CD14-positive monocyte (primary cell): ENCODE data around the gene SLC6A20. TPM values are rescaled to one million over a fixed set of nuclear protein-coding genes. Genes with fewer than 3 reads are reported as not detected.

ENCODE experiments used
- DNase-seq, 3 donors: peaks; one replicate each; pipeline ENCODE4 v3.0.0-alpha.2; 2011 to 2022
- H2AFZ ChIP-seq: 2 replicates; pipeline ENCODE4 v1.6.0; 2012; ENCODE audit warnings: mild to moderate bottlenecking, low read depth, low read length, inconsistent platforms; ENCODE audit not compliant: insufficient read depth, poor library complexity, severe bottlenecking
- H3K27ac ChIP-seq, 2 donors: 1 replicate in 1 of 2; 2 replicates in 1 of 2; pipeline ENCODE4 v1.5.1; 2012 to 2013; ENCODE audit warnings: low read length in 2 of 2, control low read depth in 1 of 2, inconsistent platforms in 1 of 2, low read depth in 1 of 2, mild to moderate bottlenecking in 1 of 2
- H3K27me3 ChIP-seq, 2 donors: one replicate each; pipeline versions ENCODE4 v1.6.0 to v1.6.1; 2011 to 2013; ENCODE audit warnings: low read length in 2 of 2; ENCODE audit not compliant: control insufficient read depth in 2 of 2, insufficient read depth in 2 of 2
- H3K36me3 ChIP-seq, 2 donors: replicated peaks in 1 of 2; 1 replicate in 1 of 2; 2 replicates in 1 of 2; pipeline versions ENCODE4 v1.5.1 to v1.6.1; 2012 to 2013; ENCODE audit warnings: low read length in 2 of 2, control low read depth in 1 of 2, inconsistent platforms in 1 of 2, mild to moderate bottlenecking in 1 of 2; ENCODE audit not compliant: insufficient read depth in 2 of 2, control insufficient read depth in 1 of 2
- H3K4me1 ChIP-seq, 2 donors: 1 replicate in 1 of 2; 2 replicates in 1 of 2; pipeline versions ENCODE4 v1.5.1 to v1.6.1; 2012 to 2013; ENCODE audit warnings: low read length in 2 of 2, control low read depth in 1 of 2, inconsistent platforms in 1 of 2, mild to moderate bottlenecking in 1 of 2, moderate library complexity in 1 of 2; ENCODE audit not compliant: insufficient read depth in 2 of 2, control insufficient read depth in 1 of 2
- H3K4me2 ChIP-seq: replicated peaks from 2 replicates; pipeline ENCODE3; 2012; ENCODE audit warnings: low read length, moderate library complexity, mild to moderate bottlenecking; ENCODE audit not compliant: poor library complexity, severe bottlenecking; ENCODE audit errors: extremely low read depth
- H3K4me3 ChIP-seq, 3 experiments: fragments of 200-600 bp in 1 of 3; sonication (generic) in 1 of 3; replicated peaks in 1 of 3; 1 replicate in 2 of 3; 2 replicates in 1 of 3; pipeline ENCODE4 v1.5.1; 2011 to 2013; ENCODE audit warnings: low read length in 3 of 3, mild to moderate bottlenecking in 3 of 3, control low read depth in 2 of 3, low read depth in 2 of 3, inconsistent platforms in 1 of 3, moderate library complexity in 1 of 3
- H3K79me2 ChIP-seq: 2 replicates; pipeline ENCODE4 v1.6.0; 2012; ENCODE audit warnings: mild to moderate bottlenecking, control low read depth, inconsistent platforms, low read length, moderate library complexity; ENCODE audit not compliant: insufficient read depth
- H3K9ac ChIP-seq: 2 replicates; pipeline ENCODE4 v1.6.0; 2017; ENCODE audit warnings: low read length, mild to moderate bottlenecking; ENCODE audit not compliant: insufficient read depth, poor library complexity, severe bottlenecking
- H3K9me3 ChIP-seq, 2 donors: replicated peaks in 1 of 2; 1 replicate in 1 of 2; 2 replicates in 1 of 2; pipeline versions ENCODE4 v1.5.1 to v1.6.1; 2012 to 2013; ENCODE audit warnings: low read length in 2 of 2, control low read depth in 1 of 2; ENCODE audit not compliant: control insufficient read depth in 1 of 2, insufficient read depth in 1 of 2
- H4K20me1 ChIP-seq: 2 replicates; pipeline ENCODE4 v1.6.0; 2012; ENCODE audit warnings: mild to moderate bottlenecking, low read length, control low read depth, moderate library complexity; ENCODE audit not compliant: insufficient read depth
- H3K27ac Mint-ChIP-seq, 7 donors: one replicate each; pipeline ENCODE4 v1.8.0; 2020; ENCODE audit warnings: mild to moderate bottlenecking in 7 of 7, mixed read lengths in 7 of 7, moderate library complexity in 6 of 7, inconsistent platforms in 2 of 7
- H3K27me3 Mint-ChIP-seq, 3 donors: one replicate each; pipeline ENCODE4 v1.8.0; 2021 to 2022; ENCODE audit warnings: low read depth in 3 of 3, mild to moderate bottlenecking in 3 of 3, mixed read lengths in 3 of 3, moderate library complexity in 3 of 3, inconsistent platforms in 1 of 3
- H3K36me3 Mint-ChIP-seq, 2 donors: one replicate each; pipeline ENCODE4 v1.8.0; 2020; ENCODE audit warnings: mixed read lengths in 2 of 2, inconsistent platforms in 1 of 2, mild to moderate bottlenecking in 1 of 2
- H3K4me1 Mint-ChIP-seq: one replicate; pipeline ENCODE4 v1.8.0; 2020; ENCODE audit warnings: mild to moderate bottlenecking, mixed read lengths
- H3K4me3 Mint-ChIP-seq, 2 donors: one replicate each; pipeline ENCODE4 v1.8.0; 2020; ENCODE audit warnings: mild to moderate bottlenecking in 2 of 2, mixed read lengths in 2 of 2, moderate library complexity in 1 of 2
- H3K9me3 Mint-ChIP-seq, 7 donors: one replicate each; pipeline ENCODE4 v1.8.0; 2020 to 2022; ENCODE audit warnings: mixed read lengths in 7 of 7, mild to moderate bottlenecking in 6 of 7, moderate library complexity in 6 of 7, inconsistent platforms in 2 of 7
- WGBS: methylation state at CpG from one replicate; pipeline ENCODE4 v1.1.5; 2013; ENCODE audit warnings: missing lambda C conversion rate; ENCODE audit not compliant: insufficient coverage; 5-methylcytosine and 5-hydroxymethylcytosine counted together
- intact Hi-C, 2 donors: fragments of 100-400 bp; cut with micrococcal nuclease; formaldehyde crosslinking; loops; one replicate each; pipeline versions ENCODE4 v1.15.0 to v1.15.1; 2023
- polyA plus RNA-seq, 3 donors: library from polyadenylated mRNA; depleted of rRNA in 1 of 3; unstranded in 2 of 3; stranded (reverse) in 1 of 3; fragments of 300-500 nt in 2 of 3; fragments of >200 nt in 1 of 3; fragmentation: Illumina TruSeq in 2 of 3; gene quantifications; 1 replicate in 2 of 3; 2 replicates in 1 of 3; pipeline ENCODE4 v1.2.3, GENCODE V29; 2012 to 2021
- TF ChIP-seq, protein P1 (sequence below): fragments of 200-600 bp; IDR thresholded peaks from one replicate; pipeline ENCODE4 v1.8.0; 2022; ENCODE audit warnings: antibody characterized with exemption, mild to moderate bottlenecking

The SLC6A20 gene
- polyA plus RNA-seq, 3 donors: not detected

DNA sequence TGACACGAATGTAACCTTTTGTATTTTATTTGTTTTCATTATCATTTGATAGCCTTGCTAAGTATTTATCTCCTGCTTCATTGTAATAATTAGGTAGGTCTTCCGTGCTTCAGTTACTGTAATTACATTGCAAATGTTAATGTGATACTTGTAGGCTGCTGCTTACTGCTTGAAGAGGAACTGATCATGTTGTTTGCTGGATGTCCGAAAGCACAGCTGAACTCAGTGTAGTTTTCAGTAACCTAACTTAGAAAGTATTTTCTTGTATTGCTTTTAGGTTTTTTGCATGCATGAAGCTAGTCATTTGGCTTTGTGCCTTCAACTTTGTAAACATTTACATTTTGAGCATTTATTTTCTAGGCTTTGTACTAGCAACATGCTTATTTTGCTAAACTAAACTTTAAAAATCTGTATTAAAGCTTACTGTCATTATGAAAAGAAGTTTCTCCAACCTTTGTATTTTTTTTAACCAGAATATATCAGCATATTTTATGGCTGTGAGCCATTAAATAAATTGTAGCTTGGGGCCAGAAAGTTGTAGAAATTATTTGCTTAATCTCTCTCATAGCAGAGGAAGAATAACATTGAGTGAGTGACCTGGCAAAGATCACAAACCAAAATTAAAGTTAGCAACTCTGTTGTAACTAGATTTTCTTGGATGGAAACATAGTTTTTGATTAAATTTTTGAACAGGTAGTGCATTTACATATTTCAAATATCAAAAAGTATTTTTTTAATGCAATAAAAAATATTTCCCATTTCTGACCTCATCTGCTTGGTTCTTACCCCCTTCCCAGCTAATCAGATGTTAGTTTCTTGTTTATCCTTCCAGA, 76.5 kb downstream of the SLC6A20 start:
- Mint-ChIP-seq H3K27me3 (no peaks in the 10 kb centered on the region), H3K36me3 (peaks cover 64% of the 10 kb centered on the region in 2 donors), H3K4me1 (peaks cover 12% of the 10 kb centered on the region), H3K27ac (no peak overlapping the region), H3K9me3 (no peaks in the 10 kb centered on the region), H3K4me3 (no peak overlapping the region)
- no peak for DNase-seq
- intact Hi-C loops: no loop called here
- H3K4me2 ChIP-seq: no peak overlapping the region
- TF ChIP-seq, protein P1, sequence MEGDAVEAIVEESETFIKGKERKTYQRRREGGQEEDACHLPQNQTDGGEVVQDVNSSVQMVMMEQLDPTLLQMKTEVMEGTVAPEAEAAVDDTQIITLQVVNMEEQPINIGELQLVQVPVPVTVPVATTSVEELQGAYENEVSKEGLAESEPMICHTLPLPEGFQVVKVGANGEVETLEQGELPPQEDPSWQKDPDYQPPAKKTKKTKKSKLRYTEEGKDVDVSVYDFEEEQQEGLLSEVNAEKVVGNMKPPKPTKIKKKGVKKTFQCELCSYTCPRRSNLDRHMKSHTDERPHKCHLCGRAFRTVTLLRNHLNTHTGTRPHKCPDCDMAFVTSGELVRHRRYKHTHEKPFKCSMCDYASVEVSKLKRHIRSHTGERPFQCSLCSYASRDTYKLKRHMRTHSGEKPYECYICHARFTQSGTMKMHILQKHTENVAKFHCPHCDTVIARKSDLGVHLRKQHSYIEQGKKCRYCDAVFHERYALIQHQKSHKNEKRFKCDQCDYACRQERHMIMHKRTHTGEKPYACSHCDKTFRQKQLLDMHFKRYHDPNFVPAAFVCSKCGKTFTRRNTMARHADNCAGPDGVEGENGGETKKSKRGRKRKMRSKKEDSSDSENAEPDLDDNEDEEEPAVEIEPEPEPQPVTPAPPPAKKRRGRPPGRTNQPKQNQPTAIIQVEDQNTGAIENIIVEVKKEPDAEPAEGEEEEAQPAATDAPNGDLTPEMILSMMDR: no peak
- WGBS: no CpG with 5 or more reads among the region's 3 CpGs
- H3K27ac ChIP-seq: no peak overlapping the region
- peaks cover 42 to 89% of the 10 kb centered on the region in 2 donors for H3K36me3 ChIP-seq
- no peaks in the 10 kb centered on the region for H3K79me2 ChIP-seq
- no peaks in the 10 kb centered on the region for H3K27me3 ChIP-seq
- H3K9me3 ChIP-seq: no peaks in the 10 kb centered on the region
- peaks cover 0 to 8% of the 10 kb centered on the region in 2 donors for H3K4me1 ChIP-seq
- H2AFZ ChIP-seq: no peak overlapping the region
- H4K20me1 ChIP-seq: peaks cover 4% of the 10 kb centered on the region
- H3K4me3 ChIP-seq: no peak overlapping the region
- no peak overlapping the region for H3K9ac ChIP-seq

DNA sequence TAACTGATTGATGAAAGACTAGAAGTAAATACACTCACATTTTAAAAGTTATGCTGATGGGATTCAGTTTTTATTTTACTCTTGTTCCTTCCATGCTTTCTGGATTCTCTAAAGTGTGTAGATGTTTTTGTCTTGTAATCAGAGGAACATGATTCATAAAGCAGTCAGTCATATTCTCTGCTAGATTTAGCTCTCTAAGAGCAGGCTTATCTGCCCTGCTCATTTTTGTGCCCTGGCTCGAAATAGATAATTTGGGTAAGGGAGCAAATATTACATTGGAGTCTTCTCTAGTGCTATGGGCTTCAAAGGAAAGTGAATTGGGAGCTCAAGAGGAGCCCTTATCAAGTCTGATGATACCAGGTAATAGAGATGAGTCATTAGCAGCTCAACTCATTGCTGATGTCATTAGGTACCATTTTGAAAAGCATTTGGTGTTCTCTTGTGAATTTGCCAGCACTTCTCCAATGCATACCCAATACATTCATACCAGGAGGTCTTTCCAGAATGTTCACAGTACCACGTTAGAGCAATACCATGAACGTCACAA, 79.5 kb downstream of the SLC6A20 start:
- no peaks in the 10 kb centered on the region for H3K79me2 ChIP-seq
- H3K27me3 ChIP-seq: no peaks in the 10 kb centered on the region
- DNase-seq: no peak
- no peaks in the 10 kb centered on the region for H3K4me1 Mint-ChIP-seq
- H3K9me3 Mint-ChIP-seq: no peaks in the 10 kb centered on the region
- H3K9me3 ChIP-seq: no peaks in the 10 kb centered on the region
- no peak overlapping the region for H3K4me2 ChIP-seq
- no peak overlapping the region for H2AFZ ChIP-seq
- H3K27ac Mint-ChIP-seq: no peak overlapping the region
- H3K4me3 ChIP-seq: no peak overlapping the region
- H3K9ac ChIP-seq: no peak overlapping the region
- H3K27me3 Mint-ChIP-seq: no peaks in the 10 kb centered on the region
- WGBS: 73% methylated on average over 3 of the region's 3 CpGs
- H3K36me3 ChIP-seq: peaks cover 60 to 94% of the 10 kb centered on the region in 2 donors
- H3K4me1 ChIP-seq: no peaks in the 10 kb centered on the region
- no peak overlapping the region for H3K27ac ChIP-seq
- intact Hi-C loops: no loop called here
- H3K4me3 Mint-ChIP-seq: no peak overlapping the region
- peaks cover 60 to 65% of the 10 kb centered on the region in 2 donors for H3K36me3 Mint-ChIP-seq
- TF ChIP-seq, protein P1: no peak
- peaks cover 15% of the 10 kb centered on the region for H4K20me1 ChIP-seq
